NCI-H187 (cell line): ENCODE results near the gene HIVEP3.
A peak's percentile ranks its signal among the peaks of the same experiment; 100 is the strongest.
"Not testable (repeated sequence)": the region's sequence is repeated elsewhere in the genome, so short reads cannot be mapped to it uniquely, and the experiment has no call there.

Source experiments
- DNase-seq, 2 experiments: peaks; one replicate each; lab custom pipeline; 2025; lab: John Stamatoyannopoulos, UW

HIVEP3 gene

GRCh38 chr1:41558761-41559171 is 360.0 kb downstream of the HIVEP3 start:
- DNase-seq = no peak

GRCh38 chr1:41557751-41558455 is 360.8 kb downstream of the HIVEP3 start:
- DNase-seq = no peak

GRCh38 chr1:41554746-41555145 is 364.0 kb downstream of the HIVEP3 start:
- not testable (repeated sequence) for DNase-seq

- no peak for DNase-seq
These were observed 370.8 kb downstream of the HIVEP3 start for GRCh38 chr1:41547781-41548560.

GRCh38 chr1:41547336-41547735 is 371.4 kb downstream of the HIVEP3 start:
- DNase-seq = no peak

GRCh38 chr1:41546833-41547135 is 371.9 kb downstream of the HIVEP3 start:
- no peak for DNase-seq

GRCh38 chr1:41545996-41546832 is 372.5 kb downstream of the HIVEP3 start:
- DNase-seq = no peak

- DNase-seq = no peak
These were observed 376.4 kb downstream of the HIVEP3 start for GRCh38 chr1:41542196-41542930.

GRCh38 chr1:41541592-41541952 is 377.1 kb downstream of the HIVEP3 start:
- DNase-seq = no peak

GRCh38 chr1:41540886-41541591 is 377.7 kb downstream of the HIVEP3 start:
- DNase-seq = no peak

GRCh38 chr1:41539999-41540398 is 378.7 kb downstream of the HIVEP3 start:
- no peak for DNase-seq

- DNase-seq = no peak
These were observed 379.3 kb downstream of the HIVEP3 start for GRCh38 chr1:41539418-41539805.

GRCh38 chr1:41538741-41539417 is 379.8 kb downstream of the HIVEP3 start:
- DNase-seq = no peak

- DNase-seq = peak; percentile 47 to 72
These were observed 380.9 kb downstream of the HIVEP3 start for GRCh38 chr1:41537788-41538351.

GRCh38 chr1:41537251-41537650 is 381.5 kb downstream of the HIVEP3 start:
- no peak for DNase-seq

- no peak for DNase-seq
These were observed 382.3 kb downstream of the HIVEP3 start for GRCh38 chr1:41536361-41536802.

- no peak for DNase-seq
These were observed 383.0 kb downstream of the HIVEP3 start for GRCh38 chr1:41535716-41536115.

GRCh38 chr1:41535276-41535675 is 383.4 kb downstream of the HIVEP3 start:
- DNase-seq = no peak

GRCh38 chr1:41534181-41535076 is 384.3 kb downstream of the HIVEP3 start:
- no peak for DNase-seq

- DNase-seq = no peak
These were observed 385.0 kb downstream of the HIVEP3 start for GRCh38 chr1:41533731-41534080.
